HepG2 (cell line): Measurements from ENCODE around the gene LASP1. TPM values are rescaled to one million over a fixed set of nuclear protein-coding genes. Genes with fewer than 3 reads are reported as not detected.
A peak's percentile ranks its signal among the peaks of the same experiment; 100 is the strongest.

Source experiments
- AHR ChIP-seq: IDR thresholded peaks from 2 replicates; pipeline ENCODE4 v1.6.1; 2018; ENCODE audit warnings: missing genetic modification reagents, missing compliant biosample characterization
- AKAP8 ChIP-seq: sonication (generic); formaldehyde crosslinking; IDR thresholded peaks from 2 replicates; pipeline ENCODE4 v1.5.1; 2020; ENCODE audit warnings: mild to moderate bottlenecking, missing genetic modification reagents
- CC2D1A ChIP-seq: sonication (generic); formaldehyde crosslinking; IDR thresholded peaks from 2 replicates; pipeline ENCODE4 v1.8.1; 2023; ENCODE audit warnings: mild to moderate bottlenecking, missing genetic modification reagents
- ETV6 ChIP-seq: sonication (generic); formaldehyde crosslinking; conservative IDR thresholded peaks from 2 replicates; pipeline ENCODE4 v1.4.0; 2020; ENCODE audit warnings: missing genetic modification reagents
- MAFK ChIP-seq, 2 experiments: IDR thresholded peaks in 1 of 2; conservative IDR thresholded peaks in 1 of 2; 2 replicates each; pipeline ENCODE4 v1.6.1; 2011; ENCODE audit warnings: improper control_type of control experiment in 2 of 2, low read length in 2 of 2
- SOX13 ChIP-seq, 3 experiments: fragments of 450-650 bp in 1 of 3; sonication (generic) in 1 of 3; formaldehyde crosslinking in 1 of 3; IDR thresholded peaks in 2 of 3; conservative IDR thresholded peaks in 1 of 3; 2 replicates each; pipeline versions ENCODE4 v1.5.0 to v1.6.1; 2016 to 2020; ENCODE audit warnings: antibody characterized with exemption in 1 of 3, mild to moderate bottlenecking in 1 of 3, missing compliant biosample characterization in 1 of 3, missing genetic modification reagents in 1 of 3, moderate library complexity in 1 of 3
- SRSF1 ChIP-seq: fragments of 200-400 bp; formaldehyde crosslinking; optimal IDR thresholded peaks from 2 replicates; pipeline ENCODE3; 2017; ENCODE audit warnings: mild to moderate bottlenecking, low read depth, low read length, moderate library complexity
- XBP1 ChIP-seq: sonication (generic); formaldehyde crosslinking; IDR thresholded peaks from 2 replicates; pipeline ENCODE4 v1.5.0; 2020; ENCODE audit warnings: missing genetic modification reagents
- ZFP90 ChIP-seq: sonication (generic); formaldehyde crosslinking; IDR thresholded peaks from 2 replicates; pipeline ENCODE4 v1.8.0; 2022; ENCODE audit warnings: missing genetic modification reagents, mild to moderate bottlenecking, inconsistent platforms, borderline replicate concordance
- ZNF12 ChIP-seq: sonication (generic); formaldehyde crosslinking; IDR thresholded peaks from 2 replicates; pipeline ENCODE4 v1.5.0; 2020; ENCODE audit warnings: missing genetic modification reagents
- ZNF124 ChIP-seq: sonication (generic); formaldehyde crosslinking; IDR thresholded peaks from 2 replicates; pipeline ENCODE4 v1.4.0; 2020; ENCODE audit warnings: missing genetic modification reagents
- ZNF205 ChIP-seq: IDR thresholded peaks from 2 replicates; pipeline ENCODE4 v1.6.1; 2018; ENCODE audit warnings: missing biosample characterization, missing genetic modification reagents
- polyA plus RNA-seq, 8 experiments: library from polyadenylated mRNA; depleted of rRNA in 3 of 8; stranded (reverse) in 7 of 8; unstranded in 1 of 8; fragments of >200 nt; fragmentation: Illumina TruSeq in 4 of 8; extraction: Trizol in 4 of 8; gene quantifications; 2 replicates each; pipeline versions ENCODE4 v1.2.1 to v1.2.3, GENCODE V29; 2011 to 2016; ENCODE audit warnings: low read depth in 4 of 8, missing spikeins in 1 of 8, mixed read lengths in 1 of 8; ENCODE audit not compliant: insufficient read depth in 1 of 8
- total RNA-seq, 5 experiments: library from RNA; depleted of rRNA; stranded (reverse); fragments of >200 nt; fragmentation: Illumina TruSeq; extraction: Trizol; gene quantifications; 2 replicates each; pipeline ENCODE4 v1.2.3, GENCODE V29; 2016; ENCODE audit warnings: low read depth in 1 of 5
- TF ChIP-seq, protein P1 (sequence below): sonication (generic); formaldehyde crosslinking; IDR thresholded peaks from 2 replicates; pipeline ENCODE4 v1.5.0; 2020; ENCODE audit warnings: missing genetic modification reagents
- TF ChIP-seq, protein P2 (sequence below), 2 experiments: sonication (generic) in 1 of 2; formaldehyde crosslinking in 1 of 2; IDR thresholded peaks; 2 replicates each; pipeline versions ENCODE4 v1.6.1 to v1.9.0; 2014 to 2022; ENCODE audit warnings: antibody characterized with exemption in 1 of 2, borderline replicate concordance in 1 of 2, inconsistent platforms in 1 of 2, low read depth in 1 of 2, missing genetic modification reagents in 1 of 2
- TF ChIP-seq, protein P3 (sequence below): sonication (generic); formaldehyde crosslinking; IDR thresholded peaks from 2 replicates; pipeline ENCODE4 v1.9.0; 2022; ENCODE audit warnings: low read depth, missing genetic modification reagents

LASP1 gene
- total and polyA plus RNA-seq, 2 of the 13 experiments (the other 11 are each of a cell fraction or from before 2014, with no cell fraction given), result 70.1 to 97.0 TPM

DNA sequence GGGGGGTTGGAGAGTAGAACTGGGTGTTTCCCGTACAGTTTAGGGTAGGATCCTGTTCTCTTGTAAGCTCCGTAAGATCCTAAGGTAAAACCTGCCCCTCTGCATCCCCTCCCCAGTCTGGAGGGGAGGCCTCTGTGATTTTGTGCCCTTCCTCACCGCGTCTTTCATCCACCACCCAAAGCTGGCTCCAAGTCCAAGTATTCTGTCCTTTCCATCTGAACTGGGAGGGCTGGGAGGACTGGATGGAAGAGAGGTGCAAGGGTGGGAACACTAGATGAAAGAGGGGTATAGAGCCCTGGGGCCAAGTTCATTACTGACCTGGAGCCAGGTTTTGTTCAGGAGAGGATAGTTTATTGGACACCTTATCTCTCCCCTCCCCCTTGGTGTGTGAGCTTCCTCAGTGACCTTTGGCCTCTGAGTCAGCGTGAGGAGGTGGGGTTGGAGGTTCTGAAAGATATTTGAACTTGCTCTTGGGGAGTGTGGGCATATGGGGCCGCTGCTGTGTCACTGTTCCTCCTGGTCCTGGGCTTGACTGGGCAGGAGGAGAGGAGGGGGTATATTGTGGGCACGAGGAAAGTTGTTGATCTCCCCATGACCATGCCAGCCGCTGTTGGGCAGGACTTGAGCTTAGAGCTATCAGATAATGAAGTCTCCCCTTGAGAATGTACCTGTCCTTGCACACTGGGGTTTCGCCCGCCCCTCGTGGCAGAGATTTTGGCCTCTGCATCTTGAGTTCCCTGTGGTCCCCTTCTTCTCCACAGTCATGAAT, 1.6 kb downstream of the LASP1 start (continued):
- TF ChIP-seq CC2D1A (CRISPR knock-in tag) (no peak), ZFP90 (peak; percentile 81; the same call in 1 of the 2 replicates), SOX13 (IDR thresholded peaks at IDR 0.05) (peak; percentile 77), SOX13 (CRISPR knock-in tag; conservative IDR thresholded peaks at IDR 0.05 in 1 of 2, IDR thresholded peaks at IDR 0.05 in 1 of 2) (peak in 1 of 2 experiments; percentile 87; a peak in 2 of 4 replicates), SRSF1 (no peak), MAFK (conservative IDR thresholded peaks at IDR 0.05 in 1 of 2, IDR thresholded peaks at IDR 0.05 in 1 of 2; ENCODE audit: low read length in 2 of 2) (peak in 1 of 2 experiments; percentile 40; a peak in 3 of 4 replicates), AHR (CRISPR knock-in tag) (peak; percentile 59; the same call in 1 of the 2 replicates), XBP1 (CRISPR knock-in tag) (no peak), ZNF12 (CRISPR knock-in tag) (peak; percentile 35; the same call in 1 of the 2 replicates), ZNF124 (CRISPR knock-in tag) (no peak), AKAP8 (peak; percentile 81), ZNF205 (CRISPR knock-in tag) (0 out of 2 replicates have a peak, but pooled peaks have one; percentile 66), ETV6 (CRISPR knock-in tag) (peak; percentile 23; the same call in 1 of the 2 replicates)
- TF ChIP-seq, protein P1, sequence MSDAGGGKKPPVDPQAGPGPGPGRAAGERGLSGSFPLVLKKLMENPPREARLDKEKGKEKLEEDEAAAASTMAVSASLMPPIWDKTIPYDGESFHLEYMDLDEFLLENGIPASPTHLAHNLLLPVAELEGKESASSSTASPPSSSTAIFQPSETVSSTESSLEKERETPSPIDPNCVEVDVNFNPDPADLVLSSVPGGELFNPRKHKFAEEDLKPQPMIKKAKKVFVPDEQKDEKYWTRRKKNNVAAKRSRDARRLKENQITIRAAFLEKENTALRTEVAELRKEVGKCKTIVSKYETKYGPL (CRISPR knock-in tag), result no peak
- TF ChIP-seq, protein P2, sequence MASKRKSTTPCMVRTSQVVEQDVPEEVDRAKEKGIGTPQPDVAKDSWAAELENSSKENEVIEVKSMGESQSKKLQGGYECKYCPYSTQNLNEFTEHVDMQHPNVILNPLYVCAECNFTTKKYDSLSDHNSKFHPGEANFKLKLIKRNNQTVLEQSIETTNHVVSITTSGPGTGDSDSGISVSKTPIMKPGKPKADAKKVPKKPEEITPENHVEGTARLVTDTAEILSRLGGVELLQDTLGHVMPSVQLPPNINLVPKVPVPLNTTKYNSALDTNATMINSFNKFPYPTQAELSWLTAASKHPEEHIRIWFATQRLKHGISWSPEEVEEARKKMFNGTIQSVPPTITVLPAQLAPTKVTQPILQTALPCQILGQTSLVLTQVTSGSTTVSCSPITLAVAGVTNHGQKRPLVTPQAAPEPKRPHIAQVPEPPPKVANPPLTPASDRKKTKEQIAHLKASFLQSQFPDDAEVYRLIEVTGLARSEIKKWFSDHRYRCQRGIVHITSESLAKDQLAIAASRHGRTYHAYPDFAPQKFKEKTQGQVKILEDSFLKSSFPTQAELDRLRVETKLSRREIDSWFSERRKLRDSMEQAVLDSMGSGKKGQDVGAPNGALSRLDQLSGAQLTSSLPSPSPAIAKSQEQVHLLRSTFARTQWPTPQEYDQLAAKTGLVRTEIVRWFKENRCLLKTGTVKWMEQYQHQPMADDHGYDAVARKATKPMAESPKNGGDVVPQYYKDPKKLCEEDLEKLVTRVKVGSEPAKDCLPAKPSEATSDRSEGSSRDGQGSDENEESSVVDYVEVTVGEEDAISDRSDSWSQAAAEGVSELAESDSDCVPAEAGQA (IDR thresholded peaks at IDR 0.05; ENCODE audit: low read depth), result no peak; the same call in 1 of the 2 replicates
- TF ChIP-seq, protein P2 (CRISPR knock-in tag; IDR thresholded peaks at IDR 0.05; ENCODE audit: borderline replicate concordance), result no peak
- TF ChIP-seq, protein P3, sequence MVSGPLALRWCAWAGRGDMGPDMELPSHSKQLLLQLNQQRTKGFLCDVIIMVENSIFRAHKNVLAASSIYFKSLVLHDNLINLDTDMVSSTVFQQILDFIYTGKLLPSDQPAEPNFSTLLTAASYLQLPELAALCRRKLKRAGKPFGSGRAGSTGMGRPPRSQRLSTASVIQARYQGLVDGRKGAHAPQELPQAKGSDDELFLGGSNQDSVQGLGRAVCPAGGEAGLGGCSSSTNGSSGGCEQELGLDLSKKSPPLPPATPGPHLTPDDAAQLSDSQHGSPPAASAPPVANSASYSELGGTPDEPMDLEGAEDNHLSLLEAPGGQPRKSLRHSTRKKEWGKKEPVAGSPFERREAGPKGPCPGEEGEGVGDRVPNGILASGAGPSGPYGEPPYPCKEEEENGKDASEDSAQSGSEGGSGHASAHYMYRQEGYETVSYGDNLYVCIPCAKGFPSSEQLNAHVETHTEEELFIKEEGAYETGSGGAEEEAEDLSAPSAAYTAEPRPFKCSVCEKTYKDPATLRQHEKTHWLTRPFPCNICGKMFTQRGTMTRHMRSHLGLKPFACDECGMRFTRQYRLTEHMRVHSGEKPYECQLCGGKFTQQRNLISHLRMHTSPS (CRISPR knock-in tag), result peak; percentile 94
